ENCODE data around the gene CHST1. TPM values are rescaled to one million over a fixed set of nuclear protein-coding genes. Genes with fewer than 3 reads are reported as not detected.

Gene CHST1
- total RNA-seq, 2 experiments from 2014 or later: 0.35 TPM; not detected in 1

GRCh38 chr11:45651841-45652749 lies 13.3 kb downstream of the CHST1 start:
- CTCF ChIA-PET: interaction anchor here (1.1 kb wide), 1 partner anchor 120 kb away, joined by 3 read pairs; no protein-coding TSS in a partner anchor
- DNase-seq: peak; percentile 35
- Mint-ChIP-seq H3K27me3 (peaks cover 22% of the 10 kb centered on the region), H3K36me3 (no peaks in the 10 kb centered on the region), H3K4me3 (no peak overlapping the region), H3K4me1 (peaks cover 11% of the 10 kb centered on the region), H3K9me3 (ENCODE audit: low read depth) (no peaks in the 10 kb centered on the region), H3K27ac (no peak overlapping the region)
- ATAC-seq: no peak

- ATAC-seq (no peak), DNase-seq (no peak)
- Mint-ChIP-seq H3K9me3 (ENCODE audit: low read depth) (no peaks in the 10 kb centered on the region), H3K27me3 (peaks cover 17% of the 10 kb centered on the region), H3K27ac (no peak overlapping the region), H3K4me1 (peaks cover 11% of the 10 kb centered on the region), H3K36me3 (no peaks in the 10 kb centered on the region), H3K4me3 (no peak overlapping the region)
- CTCF ChIA-PET: no interaction called here
Measured at GRCh38 chr11:45651156-45651555, 14.3 kb downstream of the CHST1 start.

- CTCF ChIA-PET: no interaction called here
- Mint-ChIP-seq H3K4me3 (no peak overlapping the region), H3K4me1 (peaks cover 9% of the 10 kb centered on the region), H3K27ac (no peak overlapping the region), H3K27me3 (peaks cover 14% of the 10 kb centered on the region), H3K9me3 (ENCODE audit: low read depth) (no peaks in the 10 kb centered on the region), H3K36me3 (no peaks in the 10 kb centered on the region)
- DNase-seq (peak; percentile 37), ATAC-seq (no peak)
Measured at GRCh38 chr11:45650166-45651095, 15.0 kb downstream of the CHST1 start.

GRCh38 chr11:45649544-45650165 lies 15.8 kb downstream of the CHST1 start:
- H3K27ac Mint-ChIP-seq: no peak overlapping the region
- H3K4me1 Mint-ChIP-seq: peaks cover 4% of the 10 kb centered on the region
- no peaks in the 10 kb centered on the region for H3K36me3 Mint-ChIP-seq
- CTCF ChIA-PET: no interaction called here
- no peaks in the 10 kb centered on the region for H3K9me3 Mint-ChIP-seq (ENCODE audit: low read depth)
- ATAC-seq (no peak), DNase-seq (peak; percentile 31)
- H3K4me3 Mint-ChIP-seq: no peak overlapping the region
- H3K27me3 Mint-ChIP-seq: peaks cover 16% of the 10 kb centered on the region

GRCh38 chr11:45648931-45649330 lies 16.5 kb downstream of the CHST1 start:
- H3K4me3 Mint-ChIP-seq: no peak overlapping the region
- no peak overlapping the region for H3K27ac Mint-ChIP-seq
- CTCF ChIA-PET: no interaction called here
- H3K4me1 Mint-ChIP-seq: peaks cover 4% of the 10 kb centered on the region
- peaks cover 19% of the 10 kb centered on the region for H3K27me3 Mint-ChIP-seq
- no peak for ATAC-seq
- DNase-seq: peak; percentile 5
- no peaks in the 10 kb centered on the region for H3K36me3 Mint-ChIP-seq
- no peaks in the 10 kb centered on the region for H3K9me3 Mint-ChIP-seq (ENCODE audit: low read depth)

- peaks cover 4% of the 10 kb centered on the region for H3K4me1 Mint-ChIP-seq
- H3K27me3 Mint-ChIP-seq: peaks cover 26% of the 10 kb centered on the region
- CTCF ChIA-PET: interaction anchor here (1.0 to 1.9 kb wide), 2 partner anchors 124 to 317 kb away, joined by 3 to 4 read pairs; no protein-coding TSS in a partner anchor
- H3K4me3 Mint-ChIP-seq: no peak overlapping the region
- no peaks in the 10 kb centered on the region for H3K36me3 Mint-ChIP-seq
- H3K9me3 Mint-ChIP-seq (ENCODE audit: low read depth): no peaks in the 10 kb centered on the region
- no peak for ATAC-seq
- H3K27ac Mint-ChIP-seq: no peak overlapping the region
- DNase-seq: peak; percentile 26
Measured at GRCh38 chr11:45647786-45648185, 17.6 kb downstream of the CHST1 start.

GRCh38 chr11:45647329-45647728 lies 18.1 kb downstream of the CHST1 start:
- Mint-ChIP-seq H3K27me3 (peaks cover 29% of the 10 kb centered on the region), H3K27ac (no peak overlapping the region), H3K4me1 (peaks cover 4% of the 10 kb centered on the region), H3K9me3 (ENCODE audit: low read depth) (no peaks in the 10 kb centered on the region), H3K4me3 (no peak overlapping the region), H3K36me3 (no peaks in the 10 kb centered on the region)
- ATAC-seq: no peak
- CTCF ChIA-PET: interaction anchor here (1.9 kb wide), 1 partner anchor 124 kb away, joined by 4 read pairs; no protein-coding TSS in a partner anchor
- DNase-seq: peak; percentile 33

- H3K27ac Mint-ChIP-seq: no peak overlapping the region
- ATAC-seq (peak; percentile 69), DNase-seq (peak; percentile 39)
- H3K27me3 Mint-ChIP-seq: peaks cover 35% of the 10 kb centered on the region
- no peak overlapping the region for H3K4me3 Mint-ChIP-seq
- peaks cover 4% of the 10 kb centered on the region for H3K4me1 Mint-ChIP-seq
- CTCF ChIA-PET: interaction anchor here (1.9 to 2.2 kb wide), 2 partner anchors 8 to 125 kb away, joined by 4 to 9 read pairs; no protein-coding TSS in a partner anchor
- no peaks in the 10 kb centered on the region for H3K36me3 Mint-ChIP-seq
- no peaks in the 10 kb centered on the region for H3K9me3 Mint-ChIP-seq (ENCODE audit: low read depth)
Measured at GRCh38 chr11:45646275-45646927, 19.0 kb downstream of the CHST1 start.

GRCh38 chr11:45644981-45645889 lies 20.2 kb downstream of the CHST1 start:
- Mint-ChIP-seq H3K4me3 (no peak overlapping the region), H3K9me3 (ENCODE audit: low read depth) (no peaks in the 10 kb centered on the region), H3K27ac (no peak overlapping the region), H3K27me3 (peaks cover 34% of the 10 kb centered on the region), H3K4me1 (peaks cover 4% of the 10 kb centered on the region), H3K36me3 (no peaks in the 10 kb centered on the region)
- ATAC-seq (no peak), DNase-seq (peak; percentile 11)
- CTCF ChIA-PET: interaction anchor here (1.2 to 2.2 kb wide), 2 partner anchors 9 kb away, joined by 4 to 9 read pairs; no protein-coding TSS in a partner anchor

GRCh38 chr11:45643598-45644260 lies 21.7 kb downstream of the CHST1 start:
- no peak for ATAC-seq
- Mint-ChIP-seq H3K9me3 (ENCODE audit: low read depth) (peaks cover 2% of the 10 kb centered on the region), H3K4me3 (no peak overlapping the region), H3K27me3 (peaks cover 39% of the 10 kb centered on the region), H3K36me3 (peaks cover 1% of the 10 kb centered on the region), H3K4me1 (peaks cover 4% of the 10 kb centered on the region), H3K27ac (no peak overlapping the region)
- DNase-seq: peak; percentile 40
- CTCF ChIA-PET: interaction anchor here (1.1 to 1.2 kb wide), 2 partner anchors 11 to 128 kb away, joined by 3 to 4 read pairs; no protein-coding TSS in a partner anchor

- H3K4me3 Mint-ChIP-seq: no peak overlapping the region
- H3K27me3 Mint-ChIP-seq: peaks cover 49% of the 10 kb centered on the region
- H3K27ac Mint-ChIP-seq: no peak overlapping the region
- peaks cover 4% of the 10 kb centered on the region for H3K9me3 Mint-ChIP-seq (ENCODE audit: low read depth)
- CTCF ChIA-PET: interaction anchor here (2.0 kb wide), 1 partner anchor 13 kb away, joined by 8 read pairs; no protein-coding TSS in a partner anchor
- DNase-seq (peak; percentile 14), ATAC-seq (no peak)
- no peaks in the 10 kb centered on the region for H3K4me1 Mint-ChIP-seq
- peaks cover 3% of the 10 kb centered on the region for H3K36me3 Mint-ChIP-seq
Measured at GRCh38 chr11:45641961-45642360, 23.5 kb downstream of the CHST1 start.

Data from activated CD8-positive, alpha-beta memory T cell treated with anti-CD3 and anti-CD28 coated beads, Interleukin-2, amount 10 ng/mL, durations not matched to agents 7 days and 5 days (primary cell).